ENCODE results near the gene EMCN.
"Not testable (repeated sequence)": the region's sequence is repeated elsewhere in the genome, so short reads cannot be mapped to it uniquely, and the experiment has no call there.

EMCN gene, protein sequence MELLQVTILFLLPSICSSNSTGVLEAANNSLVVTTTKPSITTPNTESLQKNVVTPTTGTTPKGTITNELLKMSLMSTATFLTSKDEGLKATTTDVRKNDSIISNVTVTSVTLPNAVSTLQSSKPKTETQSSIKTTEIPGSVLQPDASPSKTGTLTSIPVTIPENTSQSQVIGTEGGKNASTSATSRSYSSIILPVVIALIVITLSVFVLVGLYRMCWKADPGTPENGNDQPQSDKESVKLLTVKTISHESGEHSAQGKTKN

DNA sequence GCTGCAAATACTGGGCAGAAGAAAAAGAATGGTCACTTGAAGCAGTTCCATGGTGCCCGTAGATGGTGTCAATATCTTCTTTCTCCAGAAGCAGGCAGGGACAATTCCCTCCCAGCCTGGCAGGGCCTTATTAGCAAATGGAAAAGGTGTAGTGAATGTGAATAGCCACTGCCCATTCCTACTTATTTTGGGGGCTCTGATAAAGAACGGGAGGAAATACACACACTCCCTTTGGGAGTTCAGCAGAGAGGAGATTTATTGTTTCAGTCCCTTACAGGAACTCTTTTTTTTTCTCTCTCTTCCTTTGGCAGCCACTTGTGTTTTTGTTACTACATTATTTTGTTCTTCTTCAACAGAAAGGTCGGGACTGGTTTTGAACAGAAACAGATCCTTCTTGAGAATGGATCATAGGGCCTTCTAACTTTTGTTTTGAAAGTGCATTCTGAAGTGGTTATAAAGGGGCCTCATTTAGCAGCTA lies at the start of gene EMCN:
EMCN (minus strand) TSS at position 159 of the 478 bp plus-strand sequence; CDS start at position 51, 108 bp downstream.
- DNase-seq, result no peak

DNA sequence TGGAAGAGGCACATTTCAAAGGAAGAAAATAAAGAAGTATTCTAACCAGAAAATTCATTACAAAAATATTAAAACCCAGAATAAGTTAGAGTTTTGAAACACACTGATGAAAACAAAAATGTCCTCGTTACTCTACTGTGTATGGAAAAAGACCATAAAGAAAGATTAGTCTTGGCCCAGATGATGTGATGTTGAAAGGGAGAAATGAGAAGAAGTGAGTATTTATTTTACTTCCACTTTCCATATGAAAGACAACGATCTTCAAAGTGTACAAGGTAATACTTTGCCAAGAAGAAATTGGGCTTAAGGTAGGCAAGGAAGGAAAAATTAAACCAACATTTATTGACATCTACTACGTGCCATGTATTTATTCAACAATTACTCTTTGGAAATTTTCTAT lies 48.6 kb upstream of the EMCN start:
- DNase-seq, result no peak

DNA sequence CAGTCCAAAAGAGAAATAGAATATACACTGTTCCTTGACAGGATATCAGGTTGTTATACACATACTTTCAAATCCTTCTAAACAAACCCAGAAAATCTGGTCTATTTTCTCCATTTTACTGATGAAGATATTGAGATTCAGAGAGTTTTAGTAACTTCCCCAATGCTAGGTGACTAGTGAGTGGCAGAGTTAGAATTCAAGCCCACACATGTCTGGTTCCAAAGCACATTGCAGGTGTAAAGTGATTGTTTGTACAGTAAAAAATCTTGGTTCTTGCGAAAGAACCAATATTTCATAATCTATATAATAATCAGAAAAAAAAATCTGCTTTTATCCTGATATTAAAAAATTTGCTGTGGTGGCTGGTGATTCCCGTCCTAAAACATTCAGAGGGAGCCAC lies 39.5 kb upstream of the EMCN start:
- no peak for DNase-seq

DNA sequence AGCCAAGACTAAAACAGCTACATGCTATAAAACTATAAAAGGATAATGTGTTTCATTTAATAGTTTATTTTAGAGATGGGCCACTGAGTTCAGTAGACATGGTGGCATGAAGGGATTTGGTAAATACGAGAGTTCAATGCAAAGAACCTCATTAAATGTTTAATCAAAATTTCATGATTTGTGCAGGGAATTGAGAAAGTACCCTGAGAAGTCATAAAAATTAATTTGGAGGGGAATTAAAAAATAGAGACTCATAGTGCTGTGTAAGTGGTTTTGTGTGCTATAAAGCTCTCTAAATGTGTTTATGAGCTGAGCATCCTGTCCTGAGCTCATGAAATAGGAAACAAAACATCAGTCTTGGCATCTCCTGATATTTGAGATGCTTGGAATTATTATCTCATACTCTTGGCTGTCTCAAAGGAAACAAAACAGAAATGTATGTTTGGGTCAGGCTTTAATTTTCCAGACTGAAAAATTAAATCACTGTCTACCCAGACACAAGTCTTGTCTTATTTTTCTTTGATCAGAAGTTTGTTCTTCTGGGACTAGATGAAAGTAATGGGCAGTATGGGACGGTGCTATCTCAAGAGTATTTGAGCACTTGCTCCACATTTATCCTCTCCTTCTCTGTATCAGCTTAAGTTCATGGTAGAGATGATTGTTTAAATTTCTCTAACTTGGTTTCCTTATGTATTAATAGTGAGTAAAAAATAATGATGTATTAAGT lies 38.0 kb upstream of the EMCN start:
- DNase-seq, result no peak

DNA sequence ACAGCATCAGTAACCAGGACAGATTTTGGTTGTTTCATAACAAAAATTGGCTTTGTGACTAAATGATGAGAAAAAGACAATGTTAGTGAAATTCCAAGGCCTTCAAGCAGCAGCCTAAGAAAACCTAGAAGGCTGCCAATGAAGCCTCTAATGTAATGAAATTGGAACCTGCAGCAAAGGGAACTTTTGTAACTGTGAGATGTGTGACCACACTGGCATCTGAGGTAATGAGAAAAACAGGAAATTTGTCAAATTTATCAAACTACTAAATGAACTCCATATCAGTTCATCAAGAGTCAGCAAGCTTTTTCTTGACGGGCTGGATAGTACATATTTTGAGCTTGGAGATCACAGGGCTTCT lies 30.4 kb upstream of the EMCN start:
- no peak for DNase-seq

DNA sequence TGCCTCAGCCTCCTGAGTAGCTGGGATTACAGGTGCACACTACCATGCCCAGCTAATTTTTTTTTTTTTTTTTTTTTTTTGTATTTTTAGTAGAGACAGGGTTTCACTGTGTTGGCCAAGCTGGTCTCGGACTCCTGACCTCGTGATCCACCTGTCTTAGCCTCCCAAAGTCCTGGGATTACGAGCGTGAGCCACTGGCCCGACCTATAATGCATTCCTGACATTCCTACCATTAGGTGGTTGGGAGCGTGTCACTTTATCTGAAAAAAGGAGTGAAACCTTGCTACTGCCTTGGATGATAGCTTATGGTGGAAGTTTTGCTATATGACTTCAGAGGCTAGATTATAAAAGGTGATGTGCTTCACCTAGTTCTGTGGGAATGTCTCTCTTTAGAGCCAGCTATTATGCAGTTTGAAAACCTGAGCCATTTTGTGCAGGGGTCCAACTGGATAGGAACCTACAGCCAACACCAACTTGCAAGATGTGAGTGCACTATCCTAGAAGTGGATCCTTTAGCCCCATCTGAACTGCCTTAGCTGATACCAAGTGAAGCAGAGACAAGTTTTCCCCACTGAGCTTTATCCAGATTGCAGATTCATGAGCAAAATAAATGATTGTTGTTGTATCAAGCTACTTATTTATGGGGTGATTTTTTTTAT lies 29.8 kb upstream of the EMCN start:
- no peak for DNase-seq

DNA sequence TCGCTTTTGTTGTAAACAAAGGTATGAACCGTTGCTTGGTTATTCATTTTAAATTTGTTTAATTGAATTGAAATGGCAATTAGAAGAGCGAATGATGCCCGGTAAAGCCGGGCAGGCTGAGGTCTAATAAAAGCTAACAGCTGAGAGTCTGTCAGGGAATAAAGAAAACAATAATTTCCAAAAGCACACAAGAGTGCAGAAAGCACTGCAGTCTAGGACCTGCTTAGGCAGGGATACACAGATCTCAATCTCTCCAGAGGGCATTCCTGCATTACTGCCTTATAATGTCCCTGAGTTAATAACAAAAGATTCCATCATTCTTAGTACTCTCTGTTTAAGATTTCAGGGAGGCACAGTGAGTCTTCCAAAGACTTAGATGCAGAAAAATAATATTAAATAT lies 27.6 kb upstream of the EMCN start:
- no peak for DNase-seq

DNA sequence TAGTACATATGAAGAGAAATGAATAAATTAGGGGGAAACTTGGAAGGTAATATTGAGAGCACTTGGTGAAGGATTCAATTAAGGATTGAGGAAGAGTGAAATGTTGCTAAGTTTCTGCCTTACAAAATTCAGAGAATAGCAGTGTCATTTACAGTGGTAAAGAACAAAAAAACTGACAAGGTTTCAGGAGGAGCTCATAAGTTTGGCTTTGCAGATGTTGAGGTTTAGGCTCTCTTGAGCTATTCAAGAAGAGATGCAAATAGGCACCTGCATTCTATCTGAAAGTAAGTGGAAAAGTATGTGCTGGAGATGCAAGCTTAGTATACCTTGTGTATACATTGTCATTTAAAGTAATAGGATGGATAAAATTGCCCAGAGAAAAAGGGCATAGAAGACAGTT lies 22.3 kb upstream of the EMCN start:
- no peak for DNase-seq

DNA sequence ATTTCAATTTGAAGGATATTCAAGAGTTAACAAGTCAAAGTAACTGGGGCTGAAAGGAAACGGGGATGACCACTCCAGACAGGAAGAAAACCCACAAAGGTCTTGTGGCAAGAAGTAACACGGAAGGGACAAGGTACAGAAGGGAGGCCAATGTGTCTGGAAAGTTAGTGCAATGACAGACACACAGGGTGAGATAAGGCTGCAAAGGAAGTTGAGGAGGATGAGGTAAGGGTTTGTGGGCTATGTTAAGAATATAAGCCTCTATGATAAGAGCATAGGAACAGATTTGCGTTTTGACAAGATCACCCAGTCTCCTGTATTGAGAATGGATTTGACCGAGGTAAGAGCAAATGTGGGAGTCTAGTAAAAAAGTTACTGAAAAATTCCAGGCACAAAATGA lies 21.9 kb upstream of the EMCN start:
- DNase-seq, result no peak

DNA sequence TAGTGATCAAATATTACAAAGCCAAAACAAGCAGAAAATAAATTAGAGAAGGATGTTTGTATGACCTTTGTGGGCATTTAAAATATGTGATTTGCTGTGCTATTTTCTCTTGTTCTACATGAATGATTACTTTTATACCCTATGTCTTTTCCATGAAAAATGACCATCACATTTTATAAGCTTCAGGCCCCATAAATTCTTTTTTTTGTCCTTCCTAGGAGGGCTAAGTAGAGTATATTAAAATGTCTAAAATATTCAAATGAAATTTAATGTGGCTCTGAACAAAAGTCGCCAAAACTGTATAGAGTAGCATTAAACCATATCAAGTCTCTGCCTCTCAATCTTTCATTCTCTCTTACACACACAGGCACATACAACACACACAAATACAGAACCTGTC lies 15.9 kb upstream of the EMCN start:
- no peak for DNase-seq

DNA sequence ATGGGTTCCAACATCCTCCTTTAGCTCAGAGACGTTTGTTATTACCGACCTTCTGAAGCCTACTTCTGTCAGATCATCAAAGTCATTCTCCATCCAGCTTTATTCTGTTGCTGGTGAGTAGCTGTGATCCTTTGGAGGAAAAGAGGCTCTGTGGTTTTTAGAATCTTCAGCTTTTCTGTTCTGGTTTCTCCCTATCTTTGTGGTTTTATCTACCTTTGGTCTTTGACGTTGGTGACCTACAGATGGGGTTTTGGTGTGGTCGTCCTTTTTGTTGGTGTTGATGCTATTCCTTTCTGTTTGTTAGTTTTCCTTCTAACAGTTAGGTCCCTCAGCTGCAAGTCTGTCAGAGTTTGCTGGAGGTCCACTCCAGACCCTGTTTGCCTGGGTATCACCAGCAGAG lies 12.3 kb upstream of the EMCN start:
- DNase-seq, result not testable (repeated sequence)

DNA sequence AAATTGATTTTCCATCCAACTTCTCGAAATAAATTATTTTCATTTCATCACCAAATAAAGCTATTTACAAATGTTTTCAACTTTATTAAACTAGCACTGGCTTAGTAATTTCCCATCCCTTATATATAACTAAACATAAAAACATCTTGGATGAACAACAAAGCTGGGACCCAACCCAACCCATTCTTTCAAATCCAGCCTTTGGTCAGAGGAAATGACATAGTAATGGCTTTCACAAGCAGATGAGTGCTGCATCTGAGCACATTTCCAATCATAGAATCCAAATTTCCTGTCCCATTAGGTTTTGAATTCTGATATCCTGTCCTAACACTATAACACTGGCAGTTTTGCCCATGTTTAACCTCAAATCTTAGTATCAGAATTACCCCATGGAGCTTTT lies 7.9 kb upstream of the EMCN start:
- DNase-seq, result no peak

DNA sequence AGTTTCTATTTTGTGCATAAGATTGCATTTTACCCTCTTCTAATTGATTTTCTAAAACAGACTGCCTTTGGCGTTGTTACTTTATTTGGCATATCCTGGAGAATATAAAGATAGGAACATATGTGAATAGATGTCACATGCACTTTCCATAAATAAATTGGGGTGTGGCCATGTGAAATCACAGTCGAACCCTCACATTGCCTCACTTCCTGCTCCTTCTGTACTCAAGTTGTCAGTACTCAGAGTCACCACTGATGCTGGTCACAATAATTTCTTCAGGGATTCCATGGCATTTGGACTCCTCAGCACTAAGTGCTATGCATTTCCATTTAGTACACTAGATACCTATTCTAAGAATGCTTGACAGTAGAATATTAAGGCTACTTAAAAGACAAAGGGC lies 1.4 kb upstream of the EMCN start:
- DNase-seq, result no peak

DNA sequence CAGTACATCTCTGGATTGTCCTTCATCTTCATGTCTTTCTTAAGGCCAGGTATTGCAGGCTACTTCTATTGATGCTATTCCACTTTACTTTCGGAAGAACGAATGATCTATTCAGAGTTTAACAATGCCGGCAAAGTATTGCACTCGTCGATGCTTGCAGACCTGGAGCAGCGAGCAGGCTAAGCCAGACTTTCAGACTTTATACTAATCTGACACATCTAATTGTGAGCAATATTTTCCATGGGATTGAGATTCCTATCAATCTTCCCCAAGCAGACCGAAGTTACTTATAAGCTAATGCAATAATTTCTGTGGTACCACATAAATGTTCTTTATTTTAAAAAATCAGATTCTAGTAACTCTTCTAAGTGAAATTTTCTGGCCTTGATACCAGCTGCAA lies 1.6 kb downstream of the EMCN start:
- DNase-seq, result no peak

DNA sequence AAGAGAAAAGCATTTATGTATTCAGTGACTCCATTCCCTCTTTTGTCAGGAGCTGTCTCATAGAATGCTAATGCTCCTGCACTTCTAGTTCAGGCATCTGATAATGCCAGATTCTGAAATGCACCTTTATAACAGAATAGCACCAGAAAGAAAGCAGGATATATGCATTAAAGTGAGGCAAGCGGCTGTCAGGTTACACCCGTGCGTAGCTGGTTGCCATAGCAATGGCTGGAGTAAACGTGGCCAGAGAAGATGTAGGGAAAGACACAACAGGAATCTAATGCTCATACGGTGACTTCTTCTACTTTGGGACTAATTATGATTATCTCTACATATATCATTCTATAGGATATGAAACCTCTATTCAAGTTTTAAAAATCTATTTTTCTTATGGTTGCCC lies 5.9 kb downstream of the EMCN start:
- no peak for DNase-seq

DNA sequence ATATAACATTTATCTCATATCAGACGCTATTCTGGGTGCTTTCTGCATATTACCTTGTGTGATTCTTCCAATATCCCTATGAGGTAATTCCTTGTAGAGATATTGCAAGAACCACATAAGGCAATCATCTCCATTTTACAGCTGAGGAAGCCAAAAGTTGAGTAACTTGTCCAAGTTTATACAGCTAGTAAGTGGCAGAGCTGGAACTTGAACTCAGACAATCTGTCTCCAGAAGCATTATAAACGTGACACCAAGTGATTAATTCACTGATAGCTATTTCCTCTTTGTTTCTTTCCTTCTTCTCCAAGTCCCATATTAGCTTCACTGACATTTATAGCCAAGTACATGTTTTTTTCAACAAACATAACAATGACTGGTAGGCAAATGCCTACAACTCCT lies 7.3 kb downstream of the EMCN start:
- DNase-seq, result no peak

DNA sequence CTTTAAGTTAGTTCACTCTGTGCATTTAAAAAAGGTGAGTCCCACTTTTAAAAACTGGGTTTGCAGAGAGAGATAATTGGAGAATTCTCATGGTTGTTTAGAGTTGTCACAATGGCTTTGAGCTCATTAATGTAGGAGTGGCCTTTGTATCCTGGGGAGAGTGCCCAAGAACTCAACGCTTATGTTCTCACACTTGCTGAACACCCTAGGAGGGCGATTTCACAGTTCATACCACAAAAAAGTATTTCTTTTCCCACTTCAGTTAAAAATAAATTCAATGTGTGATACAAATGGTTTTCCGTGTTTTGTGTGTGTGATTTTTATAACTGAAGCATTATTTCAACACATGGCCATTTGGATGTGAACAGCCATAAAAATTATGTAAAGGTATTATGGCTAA lies 8.4 kb downstream of the EMCN start:
- no peak for DNase-seq

DNA sequence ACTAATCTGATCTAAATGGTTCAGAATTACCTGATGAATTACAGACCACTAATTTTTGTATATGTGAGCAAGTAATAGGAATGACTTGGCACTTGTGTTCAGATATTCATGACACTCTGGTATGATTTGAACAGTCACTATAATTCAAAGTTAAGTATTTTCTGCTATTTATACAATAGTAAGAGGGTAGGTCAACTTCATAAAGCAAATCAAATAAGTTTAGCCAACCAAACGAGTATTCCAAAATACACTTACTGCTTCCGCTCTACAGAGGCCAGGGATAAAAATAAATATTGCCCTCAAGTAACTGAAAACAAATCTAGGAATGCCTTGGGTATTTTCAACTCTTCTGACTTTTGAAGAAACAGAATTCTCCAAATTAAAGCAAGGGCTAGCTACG lies 9.1 kb downstream of the EMCN start:
- DNase-seq, result no peak

DNA sequence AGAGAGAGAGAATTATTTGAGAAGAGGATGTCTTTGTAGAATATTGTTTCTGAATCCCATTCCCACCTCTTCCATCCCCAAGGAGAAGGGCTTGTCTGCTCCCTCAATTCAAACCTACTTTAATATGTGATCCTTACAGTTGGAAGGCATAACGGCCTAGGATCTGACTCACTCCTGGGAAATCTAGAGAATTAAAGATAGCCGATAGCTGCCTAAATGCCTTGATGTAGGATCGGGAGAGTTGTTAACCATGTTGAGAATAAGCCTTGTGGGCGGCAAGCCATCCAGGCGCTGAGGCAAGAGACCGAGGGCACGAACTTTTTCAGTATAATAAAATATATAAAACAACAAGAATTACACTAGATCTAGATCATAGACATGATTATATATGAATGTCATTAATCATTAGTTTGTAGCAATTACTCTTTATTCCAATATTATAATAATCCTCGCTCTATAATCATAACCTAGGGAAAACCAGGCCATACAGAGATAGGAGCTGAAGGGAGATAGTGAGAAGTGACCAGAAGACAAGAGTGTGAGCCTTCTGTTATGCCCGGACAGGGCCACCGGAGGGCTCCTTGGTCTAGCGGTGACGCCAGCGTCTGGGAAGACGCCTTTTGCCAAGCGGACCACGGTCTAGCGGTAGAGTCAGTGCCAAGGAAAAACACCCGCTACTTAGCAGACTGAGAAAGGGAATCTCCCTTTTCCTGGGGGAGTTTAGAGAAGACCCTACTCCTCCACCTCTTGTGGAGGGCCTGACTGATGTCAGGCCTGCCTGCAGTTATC lies 13.5 kb downstream of the EMCN start:
- DNase-seq, result no peak

DNA sequence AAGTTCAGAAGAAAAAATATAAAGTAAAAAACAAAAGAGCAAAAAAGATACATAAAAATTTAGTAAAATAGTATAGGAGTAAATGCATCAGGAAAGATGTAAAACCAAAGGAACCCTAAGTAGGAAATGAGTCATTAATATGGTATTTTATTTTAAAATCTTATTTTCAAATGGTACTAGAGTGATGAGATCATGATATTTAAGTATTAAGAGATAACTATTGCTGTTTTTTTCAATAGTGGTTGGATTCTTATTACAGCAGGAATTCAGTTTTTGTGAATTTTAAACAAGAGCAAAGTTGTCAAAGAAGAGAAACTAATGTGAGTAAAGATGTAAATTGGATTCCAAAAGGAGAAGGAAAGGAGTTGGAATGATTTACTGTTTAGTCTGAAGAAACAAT lies 20.0 kb downstream of the EMCN start:
- DNase-seq, result no peak

DNA sequence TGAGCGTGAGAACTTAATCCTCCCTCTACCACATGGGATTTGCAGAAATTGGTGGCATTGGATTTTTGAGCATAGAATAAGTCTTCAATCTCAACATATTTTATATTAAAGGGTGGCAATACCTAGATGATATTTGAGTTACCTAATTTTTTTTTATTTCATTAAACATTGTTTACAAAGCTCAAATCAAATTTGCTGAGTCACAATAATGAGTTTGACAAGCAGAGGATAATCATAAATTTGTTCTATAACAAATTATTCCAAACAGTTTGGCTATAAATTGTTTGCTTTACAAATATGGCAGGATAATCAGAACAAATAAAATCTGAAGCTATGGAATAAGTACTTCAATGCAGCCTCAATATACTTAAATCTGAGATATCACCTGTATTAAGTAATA lies 22.7 kb downstream of the EMCN start:
- DNase-seq, result no peak

DNA sequence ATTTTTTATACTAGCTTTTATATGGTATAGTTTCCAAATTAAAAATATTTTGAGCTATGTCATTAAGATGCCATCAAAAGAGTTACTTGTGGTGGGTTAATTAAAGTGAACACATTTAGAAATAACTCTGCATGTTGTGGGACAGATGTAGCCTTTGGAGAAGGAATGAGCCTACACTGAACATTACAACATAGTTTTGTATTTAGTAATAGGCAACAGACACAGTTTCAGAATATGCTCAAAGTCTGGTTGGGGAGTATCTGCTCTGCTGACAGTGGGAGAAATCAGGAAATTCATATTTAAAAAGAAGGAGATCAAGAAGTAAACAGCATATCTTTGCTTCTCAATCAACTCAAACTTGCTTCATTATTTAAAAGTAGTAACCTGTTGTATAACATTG lies 23.7 kb downstream of the EMCN start:
- DNase-seq, result no peak

DNA sequence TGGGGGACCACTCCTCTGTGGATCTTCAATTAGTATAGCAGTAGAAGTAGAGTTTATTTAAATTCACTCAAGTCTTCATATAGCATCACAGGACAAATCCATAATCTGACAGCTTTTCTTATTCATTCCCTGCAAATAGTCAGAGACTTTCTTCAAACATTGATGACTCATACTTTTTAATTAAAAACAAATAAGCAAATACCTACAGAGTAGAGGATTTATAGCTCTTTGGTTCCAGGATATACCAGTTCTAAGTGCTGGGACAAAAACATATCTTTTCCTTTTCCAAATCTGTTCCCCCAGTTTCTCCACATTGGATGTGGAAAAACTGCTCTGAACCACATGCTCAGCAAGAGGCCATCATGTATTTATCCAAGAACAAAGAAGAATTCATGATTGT lies 24.1 kb downstream of the EMCN start:
- DNase-seq, result no peak

DNA sequence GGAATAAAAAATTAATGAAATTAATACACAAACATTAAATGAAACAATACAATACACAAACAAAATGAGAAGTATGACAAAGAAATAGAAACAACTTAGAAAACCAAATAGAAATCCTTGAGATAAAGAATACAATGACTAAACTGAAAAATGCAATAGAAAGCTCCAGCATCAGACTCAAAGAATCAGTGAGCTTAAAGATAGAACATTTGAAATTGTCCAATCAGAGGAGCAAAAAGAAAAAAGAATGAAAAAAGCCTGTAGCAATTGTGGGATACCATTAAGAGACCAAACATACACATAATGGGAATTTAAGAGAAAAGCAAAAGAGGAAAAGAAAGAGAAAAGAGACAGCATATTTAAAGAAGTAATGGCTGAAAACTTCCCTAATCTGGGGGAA lies 25.7 kb downstream of the EMCN start:
- DNase-seq, result no peak
